Activated CD4-positive, alpha-beta T cell treated with anti-CD3 and anti-CD28 coated beads, Interleukin-10, Interleukin-2, amounts not matched to agents 100 ng/mL and 50 ng/mL, durations not matched to agents 16 hours and 8 hours (primary cell): ENCODE measurements around the gene BASP1.
"Not testable (repeated sequence)": the region's sequence is repeated elsewhere in the genome, so short reads cannot be mapped to it uniquely, and the experiment has no call there.

Source experiments
- DNase-seq: peaks from one replicate; pipeline ENCODE4 v3.0.0-alpha.2; 2020

BASP1 gene

DNA sequence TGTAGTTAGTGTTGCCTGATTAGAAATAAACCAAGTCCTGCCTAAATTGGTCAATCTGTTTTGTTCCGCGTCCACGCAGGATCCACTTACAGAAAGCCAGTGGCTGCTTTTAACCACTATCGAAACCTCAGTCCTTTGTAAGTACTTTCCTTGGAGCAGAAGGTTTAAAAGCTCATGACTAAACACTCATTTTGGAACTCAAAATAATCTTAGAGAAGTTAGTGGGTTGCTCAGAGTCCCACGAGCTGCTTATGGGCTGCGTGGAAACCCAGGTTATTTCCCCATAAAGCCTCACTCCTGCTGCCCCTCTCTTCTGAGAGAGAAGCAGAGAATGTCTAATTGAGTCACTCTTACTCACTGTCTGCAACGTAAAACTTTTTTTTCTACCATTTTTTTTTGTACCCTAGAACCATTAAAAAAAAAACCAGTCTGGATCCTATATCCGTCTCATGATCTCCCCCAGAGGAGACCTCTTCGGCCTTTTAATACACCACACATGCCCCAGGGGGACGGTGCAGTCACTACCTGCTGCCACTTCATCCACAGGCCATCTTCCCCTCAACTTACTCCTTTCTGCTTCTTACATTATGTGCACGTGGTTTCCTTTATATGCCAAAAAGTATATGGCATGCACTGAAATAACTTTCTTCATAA is 7.6 kb downstream of the BASP1 start:
- DNase-seq: no peak

DNA sequence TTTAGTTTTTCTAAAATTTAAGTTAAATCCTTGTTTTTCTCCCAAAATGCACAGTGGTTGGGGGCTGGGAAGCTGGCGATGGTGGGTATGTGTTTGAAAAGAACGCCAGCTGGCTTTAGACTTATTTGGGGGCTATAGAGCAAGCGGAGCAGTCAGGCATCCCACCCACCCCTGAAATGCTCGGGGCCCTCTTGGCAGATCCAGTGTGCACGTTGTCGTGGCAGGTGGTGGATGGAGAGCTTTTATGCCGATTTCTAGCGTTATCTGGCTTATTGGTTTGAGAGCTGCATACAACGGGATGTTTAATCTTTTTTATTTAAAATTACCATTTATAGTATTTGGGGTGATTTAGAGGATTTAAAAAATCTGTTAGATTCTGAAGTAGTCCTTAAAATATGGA is 8.1 kb downstream of the BASP1 start:
- no peak for DNase-seq

DNA sequence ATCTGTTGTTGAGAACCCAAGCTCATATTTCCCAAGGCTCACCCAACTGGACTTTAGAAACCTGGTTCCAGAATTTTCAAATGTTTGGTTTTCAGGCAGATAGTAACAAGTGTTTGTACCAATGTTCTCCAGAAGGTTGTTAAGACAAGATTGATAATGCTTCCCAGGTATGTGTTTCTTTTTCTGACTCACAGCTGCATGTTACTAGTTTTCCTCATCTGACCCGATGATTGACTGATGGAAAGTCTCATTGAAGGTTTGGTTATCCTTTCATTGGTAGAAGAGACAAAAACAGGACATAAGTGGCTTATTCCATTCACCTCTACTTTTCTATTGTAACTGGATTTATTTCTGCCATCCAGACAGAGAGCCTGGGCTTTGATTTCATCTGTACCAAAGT is 10.4 kb downstream of the BASP1 start:
- no peak for DNase-seq

DNA sequence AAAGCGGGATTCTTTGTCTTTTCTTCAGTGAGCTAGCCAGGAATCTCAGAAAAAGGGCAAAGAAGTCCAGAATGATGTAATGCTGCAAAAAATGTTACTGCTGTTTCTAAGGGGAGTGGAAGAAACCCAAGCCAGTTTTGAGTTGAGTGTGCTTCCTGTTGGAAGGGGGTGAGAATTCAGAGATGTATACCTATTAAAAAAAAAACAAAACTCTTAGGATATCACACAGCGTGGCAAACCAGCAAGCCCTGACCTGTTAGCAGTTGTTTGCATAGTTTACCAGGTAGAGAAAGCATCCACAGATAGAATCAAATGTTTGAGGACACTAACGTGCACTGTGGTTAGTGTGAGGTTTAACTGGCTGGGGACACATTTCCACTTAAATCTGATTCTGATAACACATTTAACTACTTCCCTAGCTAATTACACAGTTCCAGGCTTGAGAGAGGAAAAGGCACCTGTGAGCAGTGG is 11.4 kb downstream of the BASP1 start:
- peak; percentile 26 for DNase-seq

DNA sequence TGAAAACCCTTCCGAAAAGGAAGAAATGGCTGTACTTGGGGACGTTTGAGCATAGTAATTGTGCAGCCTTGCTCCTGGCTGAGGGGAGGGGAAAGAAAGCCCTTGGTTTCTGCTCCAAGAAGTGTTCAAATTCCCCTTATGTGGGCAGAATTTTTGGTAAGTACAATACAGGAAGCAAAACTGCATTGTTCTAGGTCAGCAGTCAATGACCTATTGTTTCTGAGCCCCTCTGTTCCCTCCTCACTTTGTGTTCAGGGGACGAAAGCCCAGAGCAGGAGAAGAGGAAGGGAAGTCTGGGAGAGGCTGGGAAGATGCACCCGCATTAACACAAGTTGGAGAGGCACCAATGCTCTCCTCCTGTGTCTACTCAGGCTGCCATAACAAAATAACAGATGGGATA is 11.9 kb downstream of the BASP1 start:
- no peak for DNase-seq

DNA sequence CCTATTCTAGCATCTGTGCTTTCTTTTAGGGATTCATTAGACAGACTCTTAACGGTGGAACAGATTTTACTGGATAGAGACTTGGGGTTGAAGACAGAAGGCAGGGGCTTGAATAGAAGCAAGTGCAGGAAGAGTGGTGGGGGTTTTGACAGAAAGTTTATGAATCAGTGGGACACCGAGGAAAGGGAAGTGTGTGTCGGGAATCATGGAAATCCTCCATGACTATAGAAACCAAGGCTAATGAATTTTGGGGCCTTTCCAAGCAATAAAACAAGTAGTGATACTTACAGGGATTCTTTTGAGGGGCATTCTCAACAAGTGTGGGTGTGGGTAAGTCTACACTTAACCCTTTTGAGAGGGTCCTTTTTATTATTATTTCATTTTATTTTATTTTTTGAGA is 12.8 kb downstream of the BASP1 start:
- no peak for DNase-seq

DNA sequence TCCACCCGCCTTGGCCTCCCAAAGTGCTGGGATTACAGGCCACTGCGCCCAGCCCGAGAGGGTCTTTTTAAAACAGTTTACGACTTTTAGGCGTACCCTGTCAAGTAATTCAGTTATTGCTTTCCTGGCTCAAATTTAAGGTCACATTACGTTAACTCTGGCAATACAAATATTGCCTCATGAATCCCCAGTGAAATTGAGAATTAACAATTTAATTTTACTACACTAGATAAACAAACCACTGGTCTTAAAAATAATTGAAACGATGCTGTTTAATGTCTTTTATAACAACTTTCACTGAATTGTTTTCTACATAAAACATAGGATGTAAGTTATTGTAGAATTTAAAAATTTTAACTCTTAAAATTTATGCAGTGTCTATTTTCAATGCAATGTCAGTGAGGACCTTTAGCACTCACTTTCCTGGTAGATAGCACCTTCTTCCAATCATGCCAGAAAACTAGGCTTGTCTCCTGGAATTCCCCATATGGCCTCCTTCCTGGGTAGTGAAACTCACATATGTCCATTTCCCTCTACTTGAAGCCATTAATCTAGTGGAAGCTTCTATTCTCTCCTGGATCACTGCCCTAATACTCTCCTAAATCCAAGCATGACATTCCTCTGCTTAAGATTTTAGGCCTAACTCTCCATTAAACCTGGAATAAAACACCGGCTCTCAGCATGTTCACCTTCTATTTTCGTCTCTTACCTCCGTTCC is 13.5 kb downstream of the BASP1 start:
- DNase-seq: no peak

DNA sequence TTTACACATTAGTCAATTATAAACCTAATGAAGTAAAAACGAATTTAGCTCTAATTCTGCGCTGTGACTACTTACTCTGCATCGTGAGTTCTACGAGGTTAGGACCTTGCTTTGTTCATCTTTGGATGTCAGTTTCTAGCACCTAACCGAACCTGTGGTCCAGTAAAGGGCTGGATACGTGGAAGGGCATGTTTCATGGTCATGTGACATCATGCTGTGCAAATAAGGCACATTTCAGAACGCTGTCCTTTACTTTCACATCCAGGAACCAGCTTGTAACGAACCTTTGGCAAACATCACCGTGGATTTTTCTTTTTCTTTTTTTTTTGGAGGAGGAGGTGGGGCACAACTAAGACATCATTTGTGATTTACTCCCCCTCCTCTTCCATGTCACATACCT is 15.0 kb downstream of the BASP1 start:
- DNase-seq: no peak

DNA sequence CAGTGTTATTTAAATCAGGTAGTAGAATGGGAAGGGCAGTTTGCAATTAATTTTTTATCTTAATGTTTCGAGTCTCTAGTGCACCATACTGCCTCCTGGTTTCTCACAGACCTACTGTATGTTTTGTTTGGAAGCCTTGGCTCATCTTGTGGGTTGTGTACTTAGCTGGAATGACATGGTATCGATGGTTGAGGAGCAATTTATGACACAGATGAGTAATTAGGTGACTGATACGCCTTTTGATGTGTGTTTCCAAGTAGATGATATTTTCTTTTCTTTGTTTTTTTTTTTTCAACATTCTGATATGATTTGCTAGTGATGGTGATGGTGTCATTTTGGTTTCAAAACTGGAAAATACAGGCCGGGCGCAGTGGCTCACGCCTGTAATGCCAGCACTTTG is 16.1 kb downstream of the BASP1 start:
- peak; percentile 3 for DNase-seq

DNA sequence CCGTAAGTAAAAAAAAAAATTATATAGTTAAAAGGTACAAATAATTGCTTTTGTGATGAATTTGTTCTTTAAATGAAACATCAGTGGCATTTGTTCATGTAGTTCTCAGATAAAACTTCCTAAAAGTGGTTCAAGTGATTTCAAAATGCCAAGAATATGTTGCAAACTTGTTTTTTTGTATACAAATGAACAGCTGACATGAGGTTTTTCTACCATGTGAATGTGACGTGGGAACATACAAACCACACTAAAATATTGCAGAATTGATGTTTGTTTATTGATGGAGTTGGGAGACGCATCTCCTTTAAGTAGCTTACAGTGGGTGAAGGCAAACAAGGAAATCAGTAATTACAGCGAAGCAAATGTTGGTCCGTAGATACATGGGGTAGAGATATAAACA is 16.9 kb downstream of the BASP1 start:
- no peak for DNase-seq

DNA sequence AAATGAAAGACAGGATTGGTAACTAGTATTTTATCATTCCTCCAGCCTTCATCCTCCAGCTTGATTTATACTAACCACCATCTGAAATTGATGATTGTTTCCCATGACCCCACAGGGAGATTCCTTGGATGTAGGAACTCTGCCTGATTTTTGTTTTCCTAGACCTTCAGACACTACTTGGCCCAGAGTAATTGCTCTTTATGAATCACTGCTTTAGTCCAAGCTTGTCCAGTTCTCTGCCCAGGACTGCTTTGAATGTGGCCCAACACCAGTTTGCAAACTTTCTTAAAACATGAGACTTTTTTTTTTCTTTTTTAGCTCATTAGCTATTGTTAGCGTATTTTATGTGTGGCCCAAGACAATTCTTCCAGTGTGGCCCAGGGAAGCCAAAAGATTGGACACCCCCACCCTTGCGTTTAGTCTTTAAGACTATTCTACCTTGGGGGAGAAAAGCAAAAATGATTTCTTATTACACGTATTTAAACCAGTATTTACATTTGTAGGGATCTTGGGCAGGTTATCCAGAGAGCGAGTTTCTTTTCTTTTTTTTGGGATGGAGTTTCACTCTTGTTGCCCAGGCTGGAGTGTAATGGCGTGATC is 18.4 kb downstream of the BASP1 start:
- DNase-seq: no peak

DNA sequence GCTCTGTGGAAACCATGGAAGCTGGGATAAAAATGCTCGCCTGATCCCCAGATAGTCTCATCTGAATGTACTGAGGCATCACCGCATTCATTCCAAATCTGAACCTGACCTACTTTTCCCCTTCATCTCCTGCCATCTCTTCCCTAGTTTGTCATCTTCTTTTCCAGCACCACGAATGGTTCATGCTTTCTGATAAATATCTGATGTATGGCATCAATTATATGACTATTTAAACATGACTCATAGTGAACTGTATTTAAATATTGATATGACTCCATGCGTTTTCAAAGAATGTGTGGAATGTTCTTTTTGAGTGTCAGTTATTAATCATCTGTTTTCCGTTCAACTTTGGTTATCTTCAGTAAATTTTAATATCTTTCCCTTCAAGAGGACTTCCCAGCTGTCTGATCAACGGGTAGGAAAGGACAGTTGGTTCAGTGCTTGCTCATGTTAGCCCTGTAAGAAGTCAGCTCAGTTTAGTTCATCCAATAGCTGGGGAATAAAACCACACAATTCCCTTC is 21.1 kb downstream of the BASP1 start:
- DNase-seq: no peak

DNA sequence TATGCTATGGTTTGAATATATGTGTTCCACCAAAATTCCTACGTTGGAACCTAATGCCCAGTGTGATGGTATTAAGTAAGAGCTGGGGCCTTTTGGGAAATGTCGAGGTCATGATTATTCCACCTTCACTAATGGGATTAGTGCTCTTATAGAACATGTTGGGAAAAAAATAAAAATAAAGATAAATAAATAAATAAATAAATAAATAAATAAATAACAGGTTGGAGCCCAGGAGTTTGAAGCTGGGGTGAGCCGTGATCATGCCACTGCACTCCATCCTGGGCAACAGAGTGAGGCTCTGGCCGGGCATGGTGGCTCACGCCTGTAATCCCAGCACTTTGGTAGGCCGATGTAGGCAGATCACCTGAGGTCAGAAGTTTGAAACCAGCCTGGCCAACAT is 22.5 kb downstream of the BASP1 start:
- no peak for DNase-seq

DNA sequence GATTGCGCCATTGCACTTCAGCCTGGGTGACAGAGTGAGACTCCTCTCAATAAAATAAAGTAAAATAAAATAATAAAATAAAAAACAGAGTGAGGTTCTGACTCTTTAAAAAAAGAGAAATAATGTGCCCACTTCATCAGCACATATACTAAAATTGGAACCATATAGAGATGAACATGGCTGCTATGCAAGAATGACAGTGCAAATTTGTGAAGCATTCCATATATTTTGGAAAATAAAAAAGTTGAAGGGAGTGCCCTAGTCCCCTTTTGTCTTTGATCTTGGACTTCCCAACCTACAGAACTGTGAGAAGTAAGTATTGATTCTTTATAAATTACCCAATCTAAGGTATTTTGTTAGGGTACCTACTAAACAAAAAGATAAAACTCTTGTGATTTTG is 23.1 kb downstream of the BASP1 start:
- no peak for DNase-seq

DNA sequence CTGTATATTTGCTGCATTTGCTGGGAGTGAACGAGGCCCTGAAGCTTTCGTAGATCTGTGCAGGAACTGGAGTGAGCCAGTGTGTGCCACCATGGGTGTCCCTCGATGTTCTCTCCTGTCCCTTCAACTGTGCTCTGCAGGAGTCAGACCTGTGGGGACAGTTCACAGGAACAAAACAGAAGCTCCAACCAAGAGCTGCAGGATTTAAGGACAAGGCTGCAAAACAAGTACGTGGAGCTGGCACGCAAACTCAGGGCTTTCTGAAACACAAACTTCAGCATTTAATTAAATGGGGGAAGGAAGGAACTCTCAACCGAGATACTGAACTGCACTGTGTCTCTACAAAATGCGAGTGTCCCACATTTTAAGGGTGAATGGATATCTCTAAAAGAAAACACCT is 24.2 kb downstream of the BASP1 start:
- no peak for DNase-seq

DNA sequence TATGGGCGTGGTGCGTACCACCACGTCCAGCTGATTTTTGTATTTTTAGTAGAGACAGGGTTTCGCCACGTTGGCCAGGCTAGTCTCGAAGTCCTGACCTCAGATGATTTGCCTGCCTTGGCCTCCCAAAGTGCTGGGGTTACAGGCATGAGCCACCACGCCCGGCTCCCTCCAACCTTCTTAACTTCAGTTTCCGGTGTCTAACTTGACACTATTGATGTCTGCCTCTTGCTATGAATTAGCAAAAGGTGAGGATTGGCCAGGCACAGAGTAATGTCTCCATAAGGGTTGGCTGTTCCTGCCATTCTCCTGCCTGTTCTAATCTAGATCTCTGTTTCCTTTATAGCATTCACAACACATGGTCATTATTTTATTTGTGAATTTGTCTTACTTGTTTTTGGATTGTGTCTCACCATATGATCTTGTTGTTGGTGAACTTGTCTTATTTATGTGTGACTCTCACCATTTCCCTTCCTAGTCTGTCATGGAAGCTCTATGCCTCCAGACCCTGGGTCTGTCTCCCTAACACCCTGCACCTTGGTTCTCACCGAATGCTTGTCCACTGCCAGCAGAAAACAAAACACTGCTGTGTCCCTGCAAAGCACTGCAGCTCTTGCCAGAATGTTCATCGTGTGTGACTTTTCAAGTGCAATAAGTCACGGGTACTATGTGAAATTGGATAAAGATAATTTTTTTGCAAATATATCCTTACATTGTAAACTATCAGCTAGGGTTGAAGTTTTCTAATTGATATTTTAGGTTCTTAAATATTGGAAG is 26.0 kb downstream of the BASP1 start:
- no peak for DNase-seq

DNA sequence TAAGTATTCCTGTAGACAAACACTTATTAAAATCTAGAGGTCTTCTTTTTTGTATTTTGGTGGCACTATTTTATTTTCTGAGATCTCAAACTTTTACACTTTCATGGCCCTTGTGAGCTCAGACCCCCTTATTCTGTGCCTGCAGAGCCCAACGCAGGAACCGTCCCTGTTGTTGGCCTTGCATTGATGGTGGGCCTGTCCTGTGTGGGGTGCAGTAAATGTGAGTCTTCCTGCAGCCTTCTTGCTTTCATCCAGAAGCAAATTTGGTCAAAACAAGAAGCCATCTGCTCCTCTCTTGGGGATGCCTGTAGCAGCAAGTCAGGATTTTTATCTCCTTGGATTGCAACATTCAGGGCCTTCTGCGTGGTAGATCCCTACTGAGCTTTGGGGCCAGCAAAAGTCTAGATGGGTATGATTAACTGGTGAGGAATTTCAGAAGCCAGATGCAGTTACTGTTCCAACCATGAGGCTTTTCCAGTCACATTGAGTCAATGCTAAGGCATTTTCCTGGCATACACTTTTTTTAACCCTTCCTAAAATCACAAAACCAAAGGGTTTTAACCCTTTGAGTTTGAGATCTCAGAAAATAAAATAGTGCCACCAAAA is 31.7 kb downstream of the BASP1 start:
- no peak for DNase-seq

DNA sequence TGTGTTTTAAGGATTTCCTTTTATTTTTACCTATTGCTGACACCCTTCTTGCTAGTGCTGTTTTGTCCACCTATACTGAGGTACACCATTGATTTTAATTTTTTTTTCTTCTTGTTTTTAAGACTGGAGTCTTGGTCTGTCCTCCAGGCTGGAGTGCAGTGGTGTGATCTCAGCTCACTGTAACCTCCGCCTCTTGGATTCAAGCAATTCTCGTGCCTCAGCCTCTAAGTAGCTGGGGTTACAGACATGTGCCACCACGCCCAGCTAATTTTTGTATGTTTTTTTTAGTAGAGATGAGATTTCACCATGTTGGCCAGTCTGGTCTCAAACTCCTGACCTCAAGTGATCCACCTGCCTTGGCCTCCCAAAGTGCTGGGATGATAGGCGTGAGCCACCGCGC is 32.4 kb downstream of the BASP1 start:
- not testable (repeated sequence) for DNase-seq

DNA sequence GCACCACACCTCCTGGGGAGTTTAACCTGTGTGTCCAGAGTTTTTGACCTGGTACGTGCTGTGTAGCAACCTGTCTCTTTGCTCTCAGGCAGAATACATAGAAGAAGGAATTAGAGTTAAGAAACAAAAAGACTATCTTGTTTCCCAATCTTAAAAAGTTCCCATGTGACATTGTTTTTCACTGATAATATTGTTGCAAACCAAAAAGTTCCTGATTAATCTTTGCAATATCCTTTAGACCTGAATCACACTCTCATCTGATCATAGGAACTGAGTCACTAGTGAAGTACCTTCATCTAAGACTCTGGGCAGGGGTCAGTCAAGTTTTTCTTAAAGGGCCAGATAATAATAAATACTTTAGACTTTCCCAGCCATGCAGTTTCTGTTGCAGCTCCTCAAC is 35.1 kb downstream of the BASP1 start:
- no peak for DNase-seq

DNA sequence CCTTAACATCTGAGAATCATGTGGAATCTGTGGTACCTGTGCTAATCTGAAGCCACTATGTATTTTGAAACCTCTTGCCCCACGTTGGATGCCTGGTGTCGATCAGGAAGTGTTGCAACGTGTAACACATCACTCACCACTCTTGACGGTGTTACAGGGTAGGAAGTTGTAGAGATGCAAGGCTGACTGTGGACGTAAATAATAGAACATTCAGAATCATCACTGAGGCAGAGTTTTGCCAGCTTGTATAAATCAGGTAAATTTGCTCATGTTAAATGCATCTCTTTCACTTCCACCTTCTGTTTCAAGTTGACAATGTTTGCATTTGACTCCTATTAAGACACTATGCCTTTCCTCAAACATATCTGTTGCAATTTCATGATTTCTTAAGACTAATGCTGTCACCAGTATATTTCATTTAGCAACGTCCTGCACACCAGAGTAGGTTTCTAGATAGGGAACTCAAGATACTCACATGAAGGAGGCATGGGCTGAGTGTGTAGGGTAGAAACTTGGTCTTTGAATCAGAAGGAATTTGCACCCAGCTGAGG is 38.1 kb downstream of the BASP1 start:
- no peak for DNase-seq

DNA sequence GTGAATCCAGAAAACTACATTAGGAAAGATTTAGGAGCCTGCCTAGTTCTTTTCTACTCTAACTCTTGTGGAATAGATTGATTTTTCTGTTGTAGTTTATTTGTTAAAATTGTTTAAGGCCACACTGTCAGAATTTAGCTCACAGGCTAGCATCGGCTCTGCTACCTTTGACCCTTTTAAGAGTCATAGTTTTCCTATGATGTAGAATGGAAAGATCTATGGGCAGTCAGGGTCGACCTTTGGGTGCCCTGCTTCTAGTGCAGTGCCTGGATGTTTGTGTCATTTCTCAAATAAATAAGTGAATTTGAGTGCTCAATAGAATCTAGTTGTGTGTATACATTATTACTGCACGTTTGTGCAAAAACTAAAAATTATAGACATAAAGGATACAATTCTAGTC is 38.7 kb downstream of the BASP1 start:
- DNase-seq: no peak

DNA sequence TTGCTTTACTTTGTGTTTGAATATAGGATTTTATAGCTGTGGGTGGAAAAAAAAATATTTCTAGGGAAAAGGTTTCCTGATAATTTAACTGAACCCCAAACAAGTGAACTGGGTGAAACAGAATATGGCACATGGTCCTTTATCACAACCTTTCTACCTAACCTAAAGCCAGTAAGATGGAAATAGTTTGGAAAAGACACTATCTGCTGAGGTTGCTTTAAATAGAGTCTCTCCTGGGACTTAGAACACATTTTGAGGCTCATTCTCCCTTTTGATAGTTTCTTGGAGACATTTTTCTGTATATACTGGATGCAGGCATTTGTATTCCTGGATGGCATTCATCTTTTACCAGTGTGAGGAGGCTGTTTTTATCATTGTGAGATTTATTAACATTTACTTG is 39.4 kb downstream of the BASP1 start:
- no peak for DNase-seq
